OCI-LY7 (cell line): ENCODE measurements around the gene MAP3K6. TPM values are rescaled to one million over a fixed set of nuclear protein-coding genes. Genes with fewer than 3 reads are reported as not detected.
"Not testable (repeated sequence)": the region's sequence is repeated elsewhere in the genome, so short reads cannot be mapped to it uniquely, and the experiment has no call there.

Experiments
- BruUV-seq: library from RNA; stranded (reverse); fragments of 400-500 nt; replicated peaks from 2 replicates; lab custom pipeline; 2021; lab: Mats Ljungman, UMichigan
- CTCF ChIA-PET: fragments of 300-600 bp; sonication (Branson Sonifier 250); formaldehyde crosslinking; loops from one replicate; lab custom pipeline; 2022; ENCODE audit warnings: antibody characterized with exemption; ENCODE audit not compliant: unreplicated experiment; lab: Charles Lee
- POLR2A ChIA-PET: fragments of 300-600 bp; sonication (Branson Sonifier 250); formaldehyde crosslinking; loops from one replicate; lab custom pipeline; 2022; ENCODE audit warnings: antibody characterized with exemption; lab: Charles Lee
- DNase-seq: peaks from one replicate; pipeline ENCODE4 v3.0.0-alpha.2; 2015; ENCODE audit warnings: low spot score
- H2AFZ ChIP-seq: fragments of 200-600 bp; sonication (generic), shearing (Covaris generic); 2 replicates; pipeline ENCODE4 v1.6.1; 2014; ENCODE audit warnings: mild to moderate bottlenecking, antibody characterized with exemption, low read length, moderate library complexity
- H3K27ac ChIP-seq: fragments of 200-600 bp; sonication (generic); 2 replicates; pipeline ENCODE4 v1.5.1; 2014; ENCODE audit warnings: mixed run types, low read depth, mild to moderate bottlenecking, moderate library complexity, low read length, inconsistent platforms; ENCODE audit not compliant: poor library complexity, severe bottlenecking
- H3K36me3 ChIP-seq: fragments of 200-600 bp; sonication (generic); 2 replicates; pipeline ENCODE4 v1.6.1; 2014; ENCODE audit warnings: mild to moderate bottlenecking, antibody characterized with exemption, low read length, moderate library complexity, mixed read lengths; ENCODE audit not compliant: insufficient read depth
- H3K4me1 ChIP-seq: fragments of 200-600 bp; sonication (generic); 2 replicates; pipeline ENCODE4 v1.5.1; 2014; ENCODE audit warnings: mild to moderate bottlenecking, low read length; ENCODE audit not compliant: insufficient read depth, poor library complexity, severe bottlenecking
- H3K4me2 ChIP-seq: fragments of 200-600 bp; sonication (generic); 2 replicates; pipeline ENCODE4 v1.6.1; 2014; ENCODE audit warnings: mild to moderate bottlenecking, low read length
- H3K4me3 ChIP-seq: fragments of 200-600 bp; sonication (generic); 2 replicates; pipeline ENCODE4 v1.5.1; 2014; ENCODE audit warnings: mild to moderate bottlenecking, low read depth, low read length; ENCODE audit not compliant: poor library complexity, severe bottlenecking
- H3K79me2 ChIP-seq: fragments of 200-600 bp; sonication (generic); 2 replicates; pipeline ENCODE4 v1.6.1; 2016; ENCODE audit warnings: low read depth, mild to moderate bottlenecking, low read length, moderate library complexity, mixed read lengths; ENCODE audit not compliant: insufficient read depth
- H3K9me2 ChIP-seq: fragments of 200-600 bp; sonication (generic); 2 replicates; pipeline ENCODE4 v1.6.1; 2016; ENCODE audit warnings: mild to moderate bottlenecking, low read length, mixed read lengths; ENCODE audit not compliant: insufficient read depth
- H3K9me3 ChIP-seq: fragments of 200-600 bp; sonication (generic); 2 replicates; pipeline ENCODE4 v1.6.1; 2014; ENCODE audit warnings: mild to moderate bottlenecking, mixed run types, low read length, mixed read lengths
- H4K20me1 ChIP-seq: fragments of 200-600 bp; sonication (generic); 2 replicates; pipeline ENCODE4 v1.6.1; 2014; ENCODE audit warnings: mild to moderate bottlenecking, antibody characterized with exemption, low read length, moderate library complexity, mixed read lengths; ENCODE audit not compliant: insufficient read depth
- EZH2phosphoT487 ChIP-seq: fragments of 200-600 bp; sonication (generic); IDR thresholded peaks from 2 replicates; pipeline ENCODE4 v1.6.1; 2018; ENCODE audit warnings: low read depth, borderline replicate concordance, mild to moderate bottlenecking, mixed run types, antibody characterized with exemption, low read length, moderate library complexity, mixed read lengths
- intact Hi-C: fragments of 100-400 bp; cut with micrococcal nuclease; formaldehyde crosslinking; loops from one replicate; pipeline ENCODE4 v1.10.0; 2022; ENCODE audit not compliant: unreplicated experiment
- total RNA-seq, 2 experiments: library from RNA; depleted of rRNA in 1 of 2; stranded (reverse); fragments of >200 nt in 1 of 2; shearing (Covaris generic) in 1 of 2; gene quantifications; 2 replicates each; pipeline ENCODE4 v1.2.3, GENCODE V29; 2014 to 2022
- TF ChIP-seq, protein P1 (sequence below): fragments of 200-600 bp; sonication (generic); conservative IDR thresholded peaks from 2 replicates; pipeline ENCODE4 v1.5.1; 2014; ENCODE audit warnings: mild to moderate bottlenecking, antibody characterized with exemption, low read length, moderate library complexity, mixed read lengths

Gene MAP3K6
- total RNA-seq, 2 experiments from 2014 or later, result 5.9 to 8.0 TPM

GRCh38 chr1:27409669-27410068 lies 42.9 kb upstream of the MAP3K6 start:
- H3K4me3 ChIP-seq, result no peak overlapping the region
- no peak for DNase-seq
- ChIA-PET POLR2A (interaction anchor here (1.0 kb wide), 1 partner anchor 147 kb away, joined by 3 read pairs; no protein-coding TSS in a partner anchor), CTCF (no interaction called here)
- BruUV-seq, result no TSS peak
- H2AFZ ChIP-seq, result no peak overlapping the region
- H3K27ac ChIP-seq, result no peak overlapping the region
- peaks cover 73% of the 10 kb centered on the region for H3K36me3 ChIP-seq
- TF ChIP-seq, protein P1, sequence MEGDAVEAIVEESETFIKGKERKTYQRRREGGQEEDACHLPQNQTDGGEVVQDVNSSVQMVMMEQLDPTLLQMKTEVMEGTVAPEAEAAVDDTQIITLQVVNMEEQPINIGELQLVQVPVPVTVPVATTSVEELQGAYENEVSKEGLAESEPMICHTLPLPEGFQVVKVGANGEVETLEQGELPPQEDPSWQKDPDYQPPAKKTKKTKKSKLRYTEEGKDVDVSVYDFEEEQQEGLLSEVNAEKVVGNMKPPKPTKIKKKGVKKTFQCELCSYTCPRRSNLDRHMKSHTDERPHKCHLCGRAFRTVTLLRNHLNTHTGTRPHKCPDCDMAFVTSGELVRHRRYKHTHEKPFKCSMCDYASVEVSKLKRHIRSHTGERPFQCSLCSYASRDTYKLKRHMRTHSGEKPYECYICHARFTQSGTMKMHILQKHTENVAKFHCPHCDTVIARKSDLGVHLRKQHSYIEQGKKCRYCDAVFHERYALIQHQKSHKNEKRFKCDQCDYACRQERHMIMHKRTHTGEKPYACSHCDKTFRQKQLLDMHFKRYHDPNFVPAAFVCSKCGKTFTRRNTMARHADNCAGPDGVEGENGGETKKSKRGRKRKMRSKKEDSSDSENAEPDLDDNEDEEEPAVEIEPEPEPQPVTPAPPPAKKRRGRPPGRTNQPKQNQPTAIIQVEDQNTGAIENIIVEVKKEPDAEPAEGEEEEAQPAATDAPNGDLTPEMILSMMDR, result no peak
- TF ChIP-seq EZH2phosphoT487, result no peak
- intact Hi-C loops, result no loop called here
- no peaks in the 10 kb centered on the region for H4K20me1 ChIP-seq
- no peaks in the 10 kb centered on the region for H3K9me3 ChIP-seq
- H3K79me2 ChIP-seq, result no peaks in the 10 kb centered on the region
- no peaks in the 10 kb centered on the region for H3K9me2 ChIP-seq
- H3K4me2 ChIP-seq, result no peak overlapping the region
- H3K4me1 ChIP-seq, result peaks cover 41% of the 10 kb centered on the region

- H3K79me2 ChIP-seq, result no peaks in the 10 kb centered on the region
- peaks cover 56% of the 10 kb centered on the region for H3K4me1 ChIP-seq
- H3K9me2 ChIP-seq, result no peaks in the 10 kb centered on the region
- H3K9me3 ChIP-seq, result no peaks in the 10 kb centered on the region
- intact Hi-C loops, result no loop called here
- CTCF ChIA-PET, result no interaction called here
- peak overlapping the region; percentile 86 for H3K27ac ChIP-seq
- H3K4me2 ChIP-seq, result no peak overlapping the region
- BruUV-seq, result no TSS peak
- peaks cover 58% of the 10 kb centered on the region for H3K36me3 ChIP-seq
- no peak for DNase-seq
- no peak overlapping the region for H2AFZ ChIP-seq
- POLR2A ChIA-PET, result no interaction called here
- H4K20me1 ChIP-seq, result no peaks in the 10 kb centered on the region
- H3K4me3 ChIP-seq, result no peak overlapping the region
- TF ChIP-seq EZH2phosphoT487, result no peak
- TF ChIP-seq, protein P1, result no peak
These were observed 41.4 kb upstream of the MAP3K6 start for GRCh38 chr1:27408151-27408550.

- H3K9me2 ChIP-seq, POLR2A ChIA-PET, H2AFZ ChIP-seq, H4K20me1 ChIP-seq, H3K9me3 ChIP-seq, H3K79me2 ChIP-seq, CTCF ChIA-PET, BruUV-seq, intact Hi-C loops: not testable (repeated sequence)
- H3K4me3 ChIP-seq, result peak overlapping the region; percentile 28
- H3K4me1 ChIP-seq, result peaks cover 67% of the 10 kb centered on the region
- H3K36me3 ChIP-seq, result peaks cover 44% of the 10 kb centered on the region
- H3K4me2 ChIP-seq, result peak overlapping the region; percentile 61
- peak overlapping the region; percentile 86 for H3K27ac ChIP-seq
- DNase-seq, result peak; percentile 80
These were observed 40.0 kb upstream of the MAP3K6 start for GRCh38 chr1:27406791-27407190.
